ENCODE data around the gene EYS. TPM values are rescaled to one million over a fixed set of nuclear protein-coding genes. Genes with fewer than 3 reads are reported as not detected.
"Not testable (repeated sequence)": the region's sequence is repeated elsewhere in the genome, so short reads cannot be mapped to it uniquely, and the experiment has no call there.

Gene EYS
- total RNA-seq, 1 experiment from 2014 or later, result not detected

DNA sequence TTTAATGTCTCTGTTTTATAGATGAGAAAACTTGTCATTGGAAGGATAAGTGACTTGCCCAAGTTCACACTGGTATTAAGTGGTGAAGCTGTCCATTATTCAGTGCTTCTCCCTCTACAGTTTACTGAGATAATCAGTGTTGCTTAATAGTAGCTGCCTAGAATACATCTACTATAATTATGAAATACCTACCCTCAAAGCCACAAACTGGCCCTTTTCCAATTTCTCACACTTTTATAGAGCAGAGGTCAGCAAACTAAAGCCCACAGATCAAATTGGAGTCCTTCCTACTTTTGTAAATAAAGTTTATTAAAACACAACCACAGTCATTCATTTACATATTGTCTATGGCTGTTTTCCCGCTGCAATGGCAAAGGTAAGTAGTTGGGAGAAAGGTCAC lies 73.5 kb downstream of the EYS start:
- DNase-seq (ENCODE audit: low read depth), result no peak

- no peak for DNase-seq (ENCODE audit: low read depth)
Measured at GRCh38 chr6:65631711-65632110, 75.3 kb downstream of the EYS start.

- DNase-seq (ENCODE audit: low read depth), result not testable (repeated sequence)
Measured at GRCh38 chr6:65627434-65627999, 79.5 kb downstream of the EYS start.

GRCh38 chr6:65627015-65627414 lies 80.0 kb downstream of the EYS start:
- DNase-seq (ENCODE audit: low read depth), result no peak

- DNase-seq (ENCODE audit: low read depth), result no peak
Measured at GRCh38 chr6:65623566-65623965, 83.5 kb downstream of the EYS start.

GRCh38 chr6:65610746-65611145 lies 96.3 kb downstream of the EYS start:
- DNase-seq (ENCODE audit: low read depth), result no peak

DNA sequence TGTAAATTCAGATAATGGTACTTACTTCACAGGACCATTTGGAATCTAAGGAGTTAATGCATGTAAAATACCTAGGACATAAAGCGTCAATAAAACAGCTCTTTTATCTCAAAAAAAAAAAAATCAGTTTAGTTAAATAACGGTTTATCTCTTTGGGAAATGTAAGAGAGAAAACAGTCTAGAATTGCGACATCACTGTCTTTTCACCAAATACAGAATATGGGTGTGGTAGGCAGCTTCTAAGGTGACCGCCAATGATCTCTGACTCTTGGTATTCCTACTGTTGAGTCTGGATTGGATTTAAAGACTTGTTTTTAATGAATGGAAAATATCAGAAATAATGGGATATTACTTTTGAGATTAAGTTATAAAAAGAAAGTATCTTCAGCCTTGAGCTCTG lies 111.5 kb downstream of the EYS start:
- no peak for DNase-seq (ENCODE audit: low read depth)

GRCh38 chr6:65570340-65570739 lies 136.7 kb downstream of the EYS start:
- no peak for DNase-seq (ENCODE audit: low read depth)

GRCh38 chr6:65569505-65569904 lies 137.5 kb downstream of the EYS start:
- no peak for DNase-seq (ENCODE audit: low read depth)

DNA sequence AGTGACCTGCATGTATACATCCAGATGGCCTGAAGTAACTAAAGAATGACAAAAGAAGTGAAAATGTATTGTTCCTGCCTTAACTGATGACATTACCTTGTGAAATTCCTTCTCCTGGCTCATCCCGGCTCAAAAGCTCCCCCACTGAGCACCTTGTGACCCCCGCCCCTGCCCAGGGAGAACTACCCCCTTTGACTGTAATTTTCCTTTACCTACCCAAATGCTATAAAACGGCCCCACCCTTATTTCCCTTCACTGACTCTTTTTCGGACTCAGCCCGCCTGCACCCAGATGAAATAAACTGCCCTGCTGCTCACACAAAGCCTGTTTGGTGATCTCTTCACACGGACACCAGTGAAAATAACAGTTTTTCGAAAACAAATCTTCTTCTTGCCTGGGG lies 138.0 kb downstream of the EYS start:
- not testable (repeated sequence) for DNase-seq (ENCODE audit: low read depth)

DNA sequence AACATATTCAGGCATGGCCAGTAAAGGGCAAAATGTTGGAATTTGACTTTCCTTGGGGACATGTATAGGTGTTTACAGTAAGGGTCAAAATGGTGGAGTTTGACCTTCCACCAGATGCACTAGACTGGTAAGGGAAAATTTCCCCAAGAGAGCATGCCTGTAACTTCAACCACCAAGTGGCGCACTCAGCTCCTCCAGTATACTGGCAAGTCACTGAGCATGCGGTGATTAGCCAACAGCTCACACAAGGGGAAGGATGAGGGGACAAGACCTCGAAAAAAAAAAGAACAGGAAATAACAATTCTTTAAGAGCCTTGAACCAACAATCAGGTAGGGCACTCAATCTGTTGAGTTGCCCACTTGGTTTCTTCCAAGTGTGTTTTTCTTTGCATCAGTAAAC lies 140.9 kb downstream of the EYS start:
- no peak for DNase-seq (ENCODE audit: low read depth)

- no peak for DNase-seq (ENCODE audit: low read depth)
Measured at GRCh38 chr6:65558071-65558470, 149.0 kb downstream of the EYS start.

- no peak for DNase-seq (ENCODE audit: low read depth)
Measured at GRCh38 chr6:65557224-65557623, 149.8 kb downstream of the EYS start.

DNA sequence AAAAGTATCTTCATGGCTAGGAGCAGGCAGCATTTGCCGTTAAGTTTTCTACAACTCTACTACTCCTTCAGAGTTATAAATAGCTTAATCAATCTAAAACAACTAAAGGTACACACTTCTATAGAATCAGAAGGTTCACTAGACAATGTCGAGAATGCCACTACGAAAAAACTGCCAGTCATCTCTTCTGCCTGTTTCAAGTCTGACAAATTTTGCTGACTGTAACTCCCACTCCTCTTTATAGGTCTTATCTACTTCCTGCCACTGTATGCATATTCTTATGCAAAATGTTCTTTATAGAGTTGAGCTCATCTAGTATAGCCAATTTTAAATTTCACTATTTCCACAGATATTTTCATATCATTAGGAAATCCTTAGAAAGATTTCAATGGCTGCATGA lies 160.1 kb downstream of the EYS start:
- no peak for DNase-seq (ENCODE audit: low read depth)

- no peak for DNase-seq (ENCODE audit: low read depth)
Measured at GRCh38 chr6:65545920-65546319, 161.1 kb downstream of the EYS start.

DNA sequence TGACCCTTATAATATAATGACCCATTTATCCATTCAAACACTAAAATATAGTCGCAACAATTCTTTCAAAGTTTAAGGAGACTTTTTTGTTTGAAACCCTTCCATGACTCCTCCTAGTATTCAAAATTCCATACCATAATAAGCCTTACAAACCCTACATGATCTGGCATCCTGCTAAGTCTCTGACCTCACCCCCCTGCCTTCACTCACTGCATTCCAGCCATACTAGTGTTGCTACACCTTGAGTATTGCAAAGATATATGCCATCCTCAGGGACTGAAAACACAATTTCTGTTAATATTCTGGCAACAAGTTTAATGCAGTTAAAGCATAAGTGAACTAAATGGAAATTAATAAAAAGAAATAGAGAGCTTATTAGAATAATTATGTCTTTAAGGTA lies 168.4 kb downstream of the EYS start:
- DNase-seq (ENCODE audit: low read depth), result no peak

- no peak for DNase-seq (ENCODE audit: low read depth)
Measured at GRCh38 chr6:65537600-65537999, 169.4 kb downstream of the EYS start.

- DNase-seq (ENCODE audit: low read depth), result no peak
Measured at GRCh38 chr6:65531533-65531932, 175.5 kb downstream of the EYS start.

DNA sequence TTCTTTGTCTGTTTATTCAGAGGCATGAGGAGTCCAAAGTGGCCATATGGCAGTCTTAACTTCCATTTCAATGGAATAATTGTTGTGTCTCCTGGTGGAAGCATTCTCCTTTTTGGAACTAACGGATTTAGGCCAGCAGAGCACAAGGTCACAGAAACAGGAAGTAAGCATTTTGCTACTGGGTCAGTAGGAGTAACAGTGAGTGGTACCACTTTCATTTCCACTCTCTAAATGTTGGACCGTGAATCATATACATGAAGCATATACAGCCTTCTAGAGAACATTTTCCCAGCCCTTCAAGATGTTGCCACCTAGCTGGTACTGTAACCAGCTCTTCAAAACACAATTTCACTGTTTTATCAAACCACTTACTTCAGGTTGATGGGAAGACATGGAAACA lies 182.8 kb downstream of the EYS start:
- DNase-seq (ENCODE audit: low read depth), result no peak

GRCh38 chr6:65505736-65506135 lies 201.3 kb downstream of the EYS start:
- no peak for DNase-seq (ENCODE audit: low read depth)

- no peak for DNase-seq (ENCODE audit: low read depth)
Measured at GRCh38 chr6:65501045-65501444, 206.0 kb downstream of the EYS start.

GRCh38 chr6:65483652-65484051 lies 223.4 kb downstream of the EYS start:
- not testable (repeated sequence) for DNase-seq (ENCODE audit: low read depth)

DNA sequence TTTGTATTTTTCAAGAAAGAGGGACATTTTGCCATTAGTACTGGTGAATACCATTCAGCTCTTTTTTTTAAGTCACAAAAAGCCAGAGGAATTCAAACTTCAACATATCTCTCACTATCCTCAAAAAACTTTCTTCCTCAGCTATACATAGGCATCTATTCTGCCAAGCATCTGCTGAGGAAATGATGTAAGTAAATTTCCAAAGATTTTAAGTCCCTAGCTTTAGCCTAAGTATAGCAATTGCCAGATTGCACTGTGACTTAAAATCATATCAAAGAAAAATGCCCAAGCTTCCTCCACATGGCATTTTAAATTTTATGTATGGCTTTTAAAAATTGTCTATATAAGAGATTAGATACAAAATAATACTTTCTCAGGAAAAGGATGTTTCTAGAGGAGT lies 237.4 kb downstream of the EYS start:
- no peak for DNase-seq (ENCODE audit: low read depth)

DNA sequence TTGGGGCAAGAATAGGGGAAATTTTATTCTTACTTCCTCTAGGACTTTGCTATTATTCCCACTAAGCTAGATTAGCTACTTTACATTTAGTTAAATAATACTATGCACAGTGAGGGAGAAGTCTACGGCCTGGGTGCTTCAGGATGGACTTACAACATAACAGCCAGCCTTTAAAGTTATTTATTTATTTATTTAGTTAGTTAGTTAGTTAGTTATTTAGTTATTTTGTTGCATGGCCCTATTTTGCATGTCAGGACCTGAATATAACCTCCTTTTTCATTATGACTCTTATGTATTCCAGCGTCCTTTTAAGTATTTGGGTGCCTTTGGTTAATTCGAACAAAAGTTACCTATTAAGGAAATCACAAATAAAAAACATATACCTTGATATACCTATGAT lies 238.7 kb downstream of the EYS start:
- no peak for DNase-seq (ENCODE audit: low read depth)

GRCh38 chr6:65461121-65461520 lies 245.9 kb downstream of the EYS start:
- DNase-seq (ENCODE audit: low read depth), result no peak
